ENCODE data around the gene DENND4A.

- TF ChIP-seq CTCF (IDR thresholded peaks at IDR 0.05; ENCODE audit: borderline replicate concordance, extremely low read depth, low read length, poor library complexity, severe bottlenecking) = no peak
- no peak for TF ChIP-seq EZH2 (IDR thresholded peaks at IDR 0.05; ENCODE audit: borderline replicate concordance, low read depth, low read length, severe bottlenecking)
Measured at GRCh38 chr15:65747265-65747664, 44.8 kb downstream of the DENND4A start.
